Measurements from ENCODE around the gene MRPS23.

DNA sequence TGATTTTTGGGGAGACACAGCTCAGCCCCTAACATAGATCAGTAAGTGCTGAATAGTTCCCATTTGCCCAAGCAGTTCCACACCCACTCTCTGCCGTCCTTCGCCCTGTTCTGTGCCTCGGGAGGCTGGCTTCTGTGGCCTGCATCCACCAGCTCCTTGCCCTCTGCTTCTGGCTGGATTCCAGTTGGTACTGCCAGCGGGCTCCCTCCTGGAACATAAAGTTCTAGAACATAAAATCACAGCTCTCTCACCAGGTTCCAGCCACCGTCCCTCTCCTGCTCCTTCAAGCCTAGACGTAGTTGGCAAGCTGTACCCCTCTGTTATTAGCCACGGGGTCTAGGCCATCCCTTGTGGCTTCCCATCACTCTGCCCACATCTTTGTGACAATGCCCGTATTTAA, 3.9 kb upstream of the MRPS23 start:
- TF ChIP-seq, protein P1, sequence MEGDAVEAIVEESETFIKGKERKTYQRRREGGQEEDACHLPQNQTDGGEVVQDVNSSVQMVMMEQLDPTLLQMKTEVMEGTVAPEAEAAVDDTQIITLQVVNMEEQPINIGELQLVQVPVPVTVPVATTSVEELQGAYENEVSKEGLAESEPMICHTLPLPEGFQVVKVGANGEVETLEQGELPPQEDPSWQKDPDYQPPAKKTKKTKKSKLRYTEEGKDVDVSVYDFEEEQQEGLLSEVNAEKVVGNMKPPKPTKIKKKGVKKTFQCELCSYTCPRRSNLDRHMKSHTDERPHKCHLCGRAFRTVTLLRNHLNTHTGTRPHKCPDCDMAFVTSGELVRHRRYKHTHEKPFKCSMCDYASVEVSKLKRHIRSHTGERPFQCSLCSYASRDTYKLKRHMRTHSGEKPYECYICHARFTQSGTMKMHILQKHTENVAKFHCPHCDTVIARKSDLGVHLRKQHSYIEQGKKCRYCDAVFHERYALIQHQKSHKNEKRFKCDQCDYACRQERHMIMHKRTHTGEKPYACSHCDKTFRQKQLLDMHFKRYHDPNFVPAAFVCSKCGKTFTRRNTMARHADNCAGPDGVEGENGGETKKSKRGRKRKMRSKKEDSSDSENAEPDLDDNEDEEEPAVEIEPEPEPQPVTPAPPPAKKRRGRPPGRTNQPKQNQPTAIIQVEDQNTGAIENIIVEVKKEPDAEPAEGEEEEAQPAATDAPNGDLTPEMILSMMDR (IDR thresholded peaks at IDR 0.05), result no peak
- no peak for TF ChIP-seq EZH2 (IDR thresholded peaks at IDR 0.05)

All from neural progenitor cell (in vitro differentiated cells).